GM18505 (cell line): ENCODE results near the gene LRGUK.

Source experiments
- ATAC-seq: cut with Tn5 transposase; IDR thresholded peaks from one replicate; pipeline ENCODE4 v1.9.1; 2021; ENCODE audit not compliant: unreplicated experiment
- POLR2A ChIP-seq: IDR thresholded peaks from 4 replicates; pipeline ENCODE4 v1.6.1; 2011; ENCODE audit warnings: borderline replicate concordance; ENCODE audit not compliant: insufficient read depth, insufficient read length; ENCODE audit errors: extremely low read depth

Gene LRGUK

DNA sequence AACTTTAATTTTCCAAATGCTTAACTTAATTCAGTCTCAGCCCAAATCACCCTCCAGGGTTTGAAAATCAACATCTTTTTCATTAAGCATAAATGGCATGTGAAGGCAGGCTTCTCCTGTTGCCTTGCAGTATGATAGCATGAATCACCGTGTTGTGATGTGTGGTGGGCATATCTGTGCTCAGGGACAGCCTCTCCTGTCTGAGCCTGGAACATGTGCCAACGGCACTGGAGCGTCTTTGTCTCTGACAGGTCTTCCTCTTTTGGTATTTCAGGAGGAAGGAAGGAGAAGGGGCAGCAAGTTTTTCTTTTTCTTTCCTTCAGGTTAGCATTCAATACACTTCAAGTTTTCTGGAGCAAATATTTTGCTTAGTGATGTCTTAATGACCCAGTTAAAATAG lies 57.6 kb downstream of the LRGUK start:
- no peak for ATAC-seq
- no peak for TF ChIP-seq POLR2A

DNA sequence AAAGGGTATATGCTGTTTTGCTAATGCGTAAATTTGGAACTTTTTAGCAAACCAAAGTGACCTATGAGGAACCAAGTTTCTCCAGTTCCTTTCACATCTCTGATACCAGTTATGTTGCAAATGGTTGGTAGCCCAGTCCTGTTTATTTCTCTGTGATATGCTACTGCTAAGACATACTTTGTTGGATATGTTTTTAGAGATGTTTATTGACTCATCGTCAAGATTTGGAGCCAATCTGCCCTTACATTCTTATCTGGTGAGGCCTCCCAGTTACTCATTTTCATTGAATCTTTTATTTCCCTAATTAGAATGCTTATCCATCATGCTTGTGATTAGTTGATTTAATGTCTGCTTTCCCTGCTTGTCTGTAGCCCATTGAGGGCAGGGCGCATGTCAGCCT lies 58.9 kb downstream of the LRGUK start:
- ATAC-seq = no peak
- no peak for TF ChIP-seq POLR2A

DNA sequence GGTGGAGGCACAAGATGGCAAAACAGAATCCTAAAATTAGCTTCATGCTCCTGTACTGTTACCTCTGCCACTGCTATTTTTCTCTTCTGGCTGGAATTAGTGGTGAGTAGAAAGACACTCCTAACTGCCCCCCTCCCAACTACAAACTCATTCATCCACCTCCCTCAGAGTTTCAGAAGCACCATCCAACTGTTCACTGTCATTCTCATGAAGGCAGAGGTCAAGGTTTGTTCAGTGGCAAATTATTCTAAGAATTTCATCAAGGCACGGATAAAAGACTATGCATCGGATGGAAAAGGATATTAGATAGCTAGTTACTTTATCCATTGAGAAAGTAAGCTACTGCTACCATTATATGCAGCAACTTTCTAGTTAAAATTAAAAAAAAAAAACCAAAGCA lies 59.7 kb downstream of the LRGUK start:
- ATAC-seq = no peak

DNA sequence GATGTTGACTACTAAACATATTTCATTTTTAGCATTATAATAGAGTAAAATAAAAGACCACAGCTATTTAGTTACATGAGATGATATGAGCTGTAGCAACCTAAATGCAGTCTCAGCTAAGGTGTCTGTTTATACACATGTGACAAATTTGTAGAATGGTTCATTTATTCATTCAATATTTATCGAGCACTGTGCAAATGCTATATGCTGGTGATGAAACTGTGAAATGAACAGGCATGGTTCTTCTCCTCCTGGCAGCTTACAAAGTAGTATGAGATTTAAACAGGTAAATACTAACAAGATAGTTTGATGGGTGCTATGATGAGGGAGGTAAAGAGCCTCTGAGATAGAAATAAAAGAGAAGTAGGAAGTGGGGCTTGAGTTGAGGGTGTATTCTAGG lies 60.8 kb downstream of the LRGUK start:
- no peak for ATAC-seq
- no peak for TF ChIP-seq POLR2A

More for the DNA sequence above, 59.7 kb downstream of the LRGUK start:
- no peak for TF ChIP-seq POLR2A

DNA sequence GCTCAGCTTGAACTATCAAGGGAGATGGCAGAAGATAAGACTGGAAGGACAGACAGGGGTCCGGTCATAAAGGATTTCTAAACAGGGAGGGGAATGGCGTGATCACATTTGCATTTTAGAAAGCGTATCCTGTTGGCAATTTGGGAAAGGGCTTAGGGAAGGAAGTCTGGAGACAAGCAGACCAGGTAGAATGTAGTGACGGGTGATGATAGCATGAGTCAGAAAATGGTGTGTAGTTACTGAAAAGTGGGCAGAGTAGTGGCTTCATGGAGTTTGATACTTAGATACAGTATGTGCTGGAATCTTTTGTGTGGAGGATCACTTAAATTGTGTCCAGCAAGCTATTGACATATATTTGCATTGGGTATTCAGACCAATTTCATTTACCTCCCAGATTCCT lies 61.2 kb downstream of the LRGUK start:
- no peak for ATAC-seq
- no peak for TF ChIP-seq POLR2A

DNA sequence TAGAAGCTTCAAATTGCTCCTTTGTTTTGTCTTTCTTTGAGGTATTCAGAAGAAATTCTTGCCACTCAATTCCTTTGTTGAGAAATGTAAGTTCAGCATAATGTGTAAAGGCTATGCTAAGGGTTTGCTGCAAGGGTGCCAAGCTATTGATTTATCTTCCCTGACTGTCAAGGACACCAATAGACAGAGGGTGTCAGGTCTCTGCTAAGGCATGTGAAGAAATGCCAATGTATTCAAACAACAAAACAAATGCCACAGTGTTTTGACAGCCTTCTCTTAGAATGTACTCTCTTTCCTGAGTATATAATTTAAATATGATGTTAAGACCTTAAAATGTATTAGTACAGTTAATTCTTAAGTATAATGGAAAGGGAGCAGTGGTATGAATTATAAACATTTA lies 62.4 kb downstream of the LRGUK start:
- no peak for TF ChIP-seq POLR2A

GRCh38 chr7:134191876-134192275 lies 64.7 kb downstream of the LRGUK start:
- no peak for TF ChIP-seq POLR2A
- ATAC-seq = no peak

More for the DNA sequence above, 62.4 kb downstream of the LRGUK start:
- ATAC-seq = no peak

DNA sequence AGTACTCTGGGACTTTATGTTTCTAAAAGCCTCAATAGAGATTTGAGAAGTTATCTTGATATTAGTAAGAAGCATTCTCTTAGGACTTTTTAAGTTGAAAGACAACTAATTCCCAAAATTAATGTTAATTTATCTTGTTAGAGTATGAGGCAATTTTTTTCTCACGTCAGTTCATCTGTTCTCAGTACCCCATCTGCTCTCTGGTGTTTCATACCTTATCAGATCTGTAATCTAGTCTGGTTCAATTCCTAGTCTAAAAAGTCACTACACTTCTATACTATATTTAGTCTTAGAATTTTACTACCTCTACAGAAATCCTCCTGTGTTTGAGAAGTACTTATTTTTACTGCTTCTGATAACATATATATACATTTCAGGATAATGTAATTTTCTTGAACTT lies 66.1 kb downstream of the LRGUK start:
- no peak for TF ChIP-seq POLR2A
- ATAC-seq = no peak

GRCh38 chr7:134195252-134195651 lies 68.1 kb downstream of the LRGUK start:
- no peak for TF ChIP-seq POLR2A
- ATAC-seq = no peak

- TF ChIP-seq POLR2A = no peak
- no peak for ATAC-seq
These were observed 69.3 kb downstream of the LRGUK start for GRCh38 chr7:134196439-134196838.

- TF ChIP-seq POLR2A = no peak
- no peak for ATAC-seq
These were observed 70.2 kb downstream of the LRGUK start for GRCh38 chr7:134197345-134197744.

- ATAC-seq = no peak
- no peak for TF ChIP-seq POLR2A
These were observed 73.8 kb downstream of the LRGUK start for GRCh38 chr7:134200970-134201369.

DNA sequence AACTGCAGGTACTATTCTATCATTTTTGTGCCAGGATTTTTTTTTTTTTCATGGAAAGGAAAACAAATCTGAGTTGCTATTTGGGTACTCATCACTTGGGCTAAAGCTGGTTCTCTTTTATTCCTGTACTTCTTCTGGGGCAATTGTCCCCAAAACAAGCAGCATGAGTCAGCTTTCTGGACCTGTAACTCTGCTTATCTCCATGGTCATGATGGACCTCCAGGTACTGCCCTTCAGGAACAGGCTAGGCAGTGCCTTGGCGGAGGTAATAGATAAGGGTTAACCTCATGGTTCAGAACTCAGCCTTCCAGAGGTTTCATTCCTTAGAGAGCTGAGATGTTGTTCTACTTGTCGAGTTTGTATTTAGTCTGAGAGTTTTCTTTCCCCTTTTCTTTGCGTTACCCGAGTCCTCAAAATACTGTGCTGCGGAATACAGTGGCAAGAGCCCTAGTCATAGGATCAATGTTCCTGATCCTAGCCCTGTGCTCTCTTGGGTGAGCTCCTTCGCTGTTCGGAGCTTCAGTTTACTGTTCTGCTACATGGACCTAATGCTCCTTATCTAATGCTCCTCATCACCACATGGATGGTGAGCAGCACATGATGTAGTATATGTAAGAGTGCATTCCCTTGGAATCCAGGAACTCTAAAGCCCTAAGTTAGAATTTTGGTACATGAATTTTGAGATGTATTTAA lies 74.6 kb downstream of the LRGUK start:
- TF ChIP-seq POLR2A = no peak
- no peak for ATAC-seq

DNA sequence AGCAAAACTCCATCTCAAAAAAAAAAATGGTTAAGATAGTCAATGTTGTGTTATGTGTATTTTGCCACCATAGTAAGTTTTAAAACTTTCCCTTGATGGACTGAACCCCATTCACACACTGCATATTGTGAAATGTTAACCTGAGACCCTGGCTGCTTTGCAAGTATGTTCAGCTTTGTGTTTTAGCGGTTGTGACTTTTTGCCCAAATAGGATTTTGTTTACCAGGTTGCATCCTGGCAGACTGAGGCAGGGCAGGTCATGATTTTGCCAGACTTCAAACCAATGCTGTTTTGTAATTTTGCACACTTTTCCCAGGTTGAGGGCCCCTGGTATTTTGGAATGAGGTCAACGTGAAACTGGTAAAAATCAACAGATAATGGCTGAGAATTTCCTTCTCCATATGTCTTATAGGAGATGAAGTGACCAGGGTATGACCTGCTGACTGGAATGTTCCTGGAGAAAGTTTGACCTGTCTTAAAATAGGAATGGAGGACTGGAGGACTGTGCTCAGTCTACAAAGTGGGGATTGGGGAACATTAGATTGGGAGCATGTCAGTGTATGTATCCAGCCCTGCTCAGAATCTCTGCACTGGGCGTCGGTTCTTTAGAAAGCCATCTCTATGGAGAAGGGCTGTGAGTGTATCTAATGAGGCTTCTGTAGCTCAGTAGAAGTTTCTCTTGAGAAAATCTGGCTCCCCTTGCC lies 76.2 kb downstream of the LRGUK start:
- no peak for TF ChIP-seq POLR2A
- ATAC-seq = no peak
